Measurements from ENCODE around the gene SCYL2.

Gene SCYL2

GRCh38 chr12:100381379-100381778 lies 114.4 kb downstream of the SCYL2 start:
- DNase-seq = no peak

- no peak for DNase-seq
Measured at GRCh38 chr12:100382338-100382737, 115.4 kb downstream of the SCYL2 start.

DNA sequence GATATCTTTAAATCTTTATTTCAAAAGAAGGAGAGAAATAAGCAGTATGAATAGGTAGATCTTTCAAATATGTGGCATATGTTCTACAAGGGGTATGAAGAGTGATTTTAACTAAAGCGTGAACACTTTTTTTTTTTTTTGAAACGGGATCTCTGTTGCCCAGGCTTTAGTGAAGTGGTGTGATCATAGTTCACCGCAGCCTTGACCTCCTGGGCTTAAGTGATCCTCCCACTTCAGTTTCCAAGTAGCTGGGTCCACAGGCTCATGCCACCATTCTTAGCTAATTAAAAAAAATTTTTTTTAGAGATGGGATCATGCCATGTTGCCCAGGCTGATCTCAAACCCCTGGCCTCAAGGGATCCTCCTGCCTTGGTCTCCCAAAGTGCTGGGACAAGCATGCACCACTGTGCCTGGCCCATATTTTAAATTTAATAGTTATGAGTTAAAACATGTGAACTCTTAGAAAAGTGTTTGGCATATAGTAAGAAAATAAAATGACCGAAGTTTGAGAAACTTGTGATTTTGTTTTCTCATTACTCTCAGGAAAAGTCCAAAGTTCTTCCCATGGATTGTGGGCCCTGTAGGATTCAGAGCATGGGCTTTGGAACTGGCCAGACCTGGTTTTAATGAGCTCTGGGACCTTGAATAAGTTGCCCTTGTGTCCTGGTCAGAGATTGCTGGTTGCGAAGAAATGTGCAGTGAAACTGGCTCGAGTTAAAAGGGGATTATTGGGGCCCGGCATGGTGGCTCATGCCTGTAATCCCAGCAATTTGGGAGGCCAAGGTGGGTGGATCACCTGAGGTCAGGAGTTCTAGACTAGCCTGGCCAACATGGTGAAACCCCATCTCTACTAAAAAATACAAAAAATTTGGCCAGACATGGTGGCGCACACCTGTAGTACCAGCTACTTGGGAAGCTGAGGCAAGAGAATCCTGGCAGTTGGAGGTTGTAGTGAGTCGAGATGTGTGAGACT lies 116.9 kb downstream of the SCYL2 start:
- no peak for DNase-seq

- no peak for DNase-seq
Measured at GRCh38 chr12:100384559-100384935, 117.6 kb downstream of the SCYL2 start.

DNA sequence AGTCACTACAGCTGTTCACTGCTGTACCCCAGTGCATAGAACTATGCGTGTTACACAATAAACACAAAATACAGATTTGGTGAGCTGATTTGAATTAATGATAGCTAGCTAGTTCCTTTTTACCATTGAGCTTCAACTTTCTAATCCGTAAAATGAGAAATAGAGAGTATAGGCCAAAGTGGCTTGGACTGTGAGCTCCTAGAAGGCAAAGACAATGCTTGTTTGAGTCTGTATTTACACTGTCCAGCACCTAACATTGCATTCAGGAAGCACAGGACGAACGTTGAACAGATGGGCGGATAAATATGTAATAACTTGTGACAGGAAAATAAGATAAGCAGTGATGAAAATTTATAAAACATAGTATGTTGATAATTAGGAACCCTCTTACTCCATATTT lies 121.4 kb downstream of the SCYL2 start:
- no peak for DNase-seq

All from CD4-positive, alpha-beta T cell treated with Interleukin-21 for 1 hour (primary cell).